EL (cell line): ENCODE measurements around the gene BPIFB3.
"Not testable (repeated sequence)": the region's sequence is repeated elsewhere in the genome, so short reads cannot be mapped to it uniquely, and the experiment has no call there.

Experiments used
- DNase-seq: peaks from one replicate; pipeline ENCODE4 v3.0.0-alpha.2; 2016

Gene BPIFB3

DNA sequence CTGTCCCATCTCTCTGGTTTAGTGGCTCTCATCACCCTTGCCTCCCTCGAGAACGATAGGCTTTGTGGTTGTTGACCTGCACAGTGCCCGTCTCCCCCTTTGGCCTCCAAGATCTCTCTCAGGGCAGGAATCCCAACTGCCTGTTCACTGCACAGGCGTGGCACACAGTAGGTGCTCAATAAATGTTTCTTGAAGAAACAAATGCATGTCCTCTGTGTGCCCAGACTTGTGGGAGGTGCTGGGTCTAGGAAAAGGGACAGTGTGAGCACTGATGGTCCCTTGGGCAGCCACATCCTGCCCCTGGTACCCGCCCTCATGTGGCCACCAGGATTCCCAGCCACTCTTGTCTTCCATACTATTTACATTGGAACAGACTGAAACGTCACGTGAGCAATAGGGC, 24.8 kb upstream of the BPIFB3 start:
- no peak for DNase-seq

DNA sequence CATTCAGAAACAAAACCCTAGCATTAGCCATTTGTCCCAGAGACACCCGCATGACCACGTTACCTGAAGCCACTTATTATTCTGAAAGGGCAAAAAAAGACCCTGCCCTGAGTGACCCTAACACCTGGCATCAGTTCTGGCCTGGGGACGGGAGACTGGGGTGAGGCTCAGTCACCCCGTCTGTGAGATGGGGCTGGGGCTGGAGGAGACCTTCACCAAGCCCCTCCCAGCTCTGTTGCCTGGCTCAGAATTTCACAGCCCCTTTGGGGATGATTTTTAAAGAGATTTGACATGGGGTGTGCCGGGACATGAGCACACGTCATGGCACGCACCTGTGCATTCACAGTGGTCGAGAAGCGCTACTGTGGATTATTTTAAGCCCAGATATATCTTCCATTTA, 23.6 kb upstream of the BPIFB3 start:
- no peak for DNase-seq

DNA sequence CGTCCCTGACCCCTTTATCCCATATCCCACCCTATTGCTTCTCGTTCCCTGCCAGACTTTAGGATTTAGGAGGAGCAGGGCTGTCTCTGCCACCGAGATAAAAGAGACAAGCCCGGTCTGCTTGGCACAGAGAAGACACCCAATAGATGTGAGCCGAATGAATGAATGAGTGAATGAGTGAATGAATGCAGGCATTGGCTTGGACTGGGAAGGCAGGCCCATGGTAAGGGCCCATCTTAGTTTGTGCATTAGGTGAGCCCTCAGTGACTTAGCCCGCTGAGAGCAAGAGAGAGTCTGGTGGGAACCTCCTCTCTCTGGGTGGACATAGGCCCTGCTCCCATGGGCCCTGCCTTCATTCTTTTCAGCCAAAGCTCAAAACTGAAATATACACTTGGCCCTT, 23.1 kb upstream of the BPIFB3 start:
- no peak for DNase-seq

DNA sequence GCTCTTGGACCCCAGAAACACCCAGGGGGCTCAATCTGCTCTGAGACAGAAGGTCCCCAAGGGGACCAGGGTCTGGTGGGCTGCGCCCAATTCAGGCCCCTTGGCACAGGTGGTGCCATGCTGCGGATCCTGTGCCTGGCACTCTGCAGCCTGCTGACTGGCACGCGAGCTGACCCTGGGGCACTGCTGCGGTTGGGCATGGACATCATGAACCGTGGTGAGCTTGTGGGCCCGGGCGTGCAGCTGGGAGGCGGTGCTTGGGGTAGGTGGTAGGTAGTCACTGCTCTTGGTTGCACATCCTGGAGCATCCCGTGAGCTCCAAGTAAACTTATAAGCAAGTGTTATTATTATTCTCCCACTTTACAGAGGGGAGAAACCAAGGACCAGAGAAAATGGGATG, 22.2 kb upstream of the BPIFB3 start, which contains the start of gene BPIFB6:
Gene BPIFB6 (plus strand): TSS at position 118 of the 400 bp plus-strand sequence. CDS start 0 bp downstream, at position 118.
- no peak for DNase-seq

DNA sequence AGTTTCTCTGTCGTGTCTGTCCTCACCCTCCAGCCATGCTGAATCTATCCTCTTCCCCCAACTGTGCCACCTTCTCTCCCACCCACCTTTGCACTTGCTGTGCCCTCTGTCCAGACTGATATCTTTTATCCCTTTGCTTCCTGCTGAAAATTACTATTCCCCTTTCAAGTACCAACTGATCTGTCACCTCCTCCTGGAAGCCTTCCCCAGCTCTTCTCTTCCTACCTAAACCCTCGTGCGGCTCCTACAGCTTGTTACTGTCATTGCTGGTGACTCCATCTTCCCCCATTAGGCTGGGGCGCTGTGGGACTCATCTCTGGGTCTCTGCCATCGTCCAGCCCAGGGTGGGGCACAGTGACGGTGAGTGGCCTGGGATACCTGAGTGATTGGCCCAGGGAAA, 21.1 kb upstream of the BPIFB3 start:
- DNase-seq: no peak

DNA sequence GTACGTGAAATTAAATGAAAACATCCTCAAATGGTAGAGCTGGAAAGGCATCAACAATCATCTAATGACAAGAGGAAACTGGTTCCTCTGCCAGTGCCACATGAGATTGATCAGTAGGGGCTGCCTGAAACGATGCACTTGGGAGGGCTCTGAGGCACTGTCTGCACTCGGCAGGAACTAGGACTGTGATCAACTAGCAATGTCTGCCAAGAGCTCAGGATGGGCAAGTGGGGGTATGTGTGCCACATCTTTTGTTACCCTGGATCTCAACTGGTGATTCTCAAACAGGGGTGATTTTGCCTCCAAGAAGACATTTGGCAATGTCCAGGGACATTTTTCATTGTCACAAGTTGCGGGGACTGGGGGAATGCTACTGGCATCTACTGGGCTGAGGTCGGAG, 20.3 kb upstream of the BPIFB3 start:
- DNase-seq: no peak

DNA sequence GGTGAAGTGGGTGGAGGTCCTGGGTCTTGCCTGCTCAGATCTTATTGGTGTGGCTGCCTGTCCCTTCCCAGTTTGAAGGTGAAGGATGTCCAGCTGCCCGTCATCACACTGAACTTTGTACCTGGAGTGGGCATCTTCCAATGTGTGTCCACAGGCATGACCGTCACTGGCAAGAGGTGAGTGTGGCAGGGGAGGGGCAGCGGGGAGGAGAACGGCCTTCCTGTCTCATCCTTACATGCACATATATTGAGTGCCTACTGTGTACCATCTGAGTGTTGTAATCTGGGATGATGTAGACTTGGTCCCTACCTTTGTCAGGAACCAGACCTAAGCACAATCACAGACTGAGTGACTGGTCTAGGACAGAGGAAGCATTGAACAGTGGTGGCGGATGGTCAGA, 19.6 kb upstream of the BPIFB3 start:
- DNase-seq: no peak

DNA sequence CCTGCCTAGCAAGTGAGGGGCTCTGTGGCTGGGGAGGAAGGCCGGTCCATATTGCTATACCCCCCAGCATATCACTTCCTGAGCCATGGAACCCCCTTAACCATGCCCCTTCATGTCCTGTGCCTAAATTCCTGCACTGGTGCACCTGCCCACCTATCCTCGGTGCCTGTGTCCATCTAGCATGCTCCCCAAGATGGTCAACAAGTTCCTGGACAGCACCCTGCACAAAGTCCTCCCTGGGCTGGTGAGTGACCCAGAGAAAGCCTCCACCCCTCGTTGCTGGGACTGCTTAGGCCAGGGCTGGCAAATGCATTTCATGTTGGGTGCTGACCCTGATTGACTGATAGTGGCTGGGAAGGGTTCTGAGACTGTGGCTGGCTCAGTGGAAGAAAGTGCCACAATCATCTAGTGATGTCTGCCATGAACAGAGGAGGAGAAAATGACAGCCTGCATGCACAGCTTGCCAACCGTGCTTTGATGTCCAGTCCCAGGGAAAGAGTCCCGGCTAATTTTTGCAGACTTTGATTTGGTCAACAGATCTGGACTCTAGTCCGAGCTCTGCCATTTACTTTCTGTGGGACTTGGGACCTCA, 18.7 kb upstream of the BPIFB3 start:
- no peak for DNase-seq

DNA sequence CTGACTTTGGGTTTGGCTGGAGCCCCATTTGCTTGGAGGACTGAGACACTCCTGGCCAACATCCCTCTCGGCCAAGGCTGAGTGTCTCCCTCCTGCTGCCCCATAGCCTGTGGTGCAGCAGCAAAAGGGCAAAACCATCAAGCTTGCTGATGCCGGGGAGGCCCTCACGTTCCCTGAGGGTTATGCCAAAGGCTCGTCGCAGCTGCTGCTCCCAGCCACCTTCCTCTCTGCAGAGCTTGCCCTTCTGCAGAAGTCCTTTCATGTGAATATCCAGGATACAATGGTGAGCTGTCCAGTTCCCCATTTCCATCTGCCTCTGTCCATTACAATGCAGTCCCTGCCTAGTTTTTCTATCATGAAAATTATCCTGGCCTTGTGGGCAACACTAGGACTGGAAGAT, 16.2 kb upstream of the BPIFB3 start:
- DNase-seq: no peak

DNA sequence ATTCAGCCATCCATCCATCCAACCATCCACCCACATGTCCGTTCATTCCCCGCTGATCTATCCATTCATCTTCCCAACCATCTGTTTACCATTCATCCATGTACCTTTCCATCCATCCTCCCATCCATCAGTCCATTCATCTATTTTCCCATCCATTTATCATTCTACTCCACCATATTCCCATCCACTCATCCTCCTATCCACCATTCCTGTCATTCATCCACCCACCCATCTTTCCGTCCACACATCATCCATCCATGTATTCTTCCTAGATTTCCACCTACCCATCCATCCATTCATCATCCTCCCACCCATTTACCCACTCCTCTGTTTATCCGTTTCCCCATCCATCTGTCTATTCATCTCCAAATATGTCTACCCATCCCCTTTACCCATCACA, 15.5 kb upstream of the BPIFB3 start:
- no peak for DNase-seq

DNA sequence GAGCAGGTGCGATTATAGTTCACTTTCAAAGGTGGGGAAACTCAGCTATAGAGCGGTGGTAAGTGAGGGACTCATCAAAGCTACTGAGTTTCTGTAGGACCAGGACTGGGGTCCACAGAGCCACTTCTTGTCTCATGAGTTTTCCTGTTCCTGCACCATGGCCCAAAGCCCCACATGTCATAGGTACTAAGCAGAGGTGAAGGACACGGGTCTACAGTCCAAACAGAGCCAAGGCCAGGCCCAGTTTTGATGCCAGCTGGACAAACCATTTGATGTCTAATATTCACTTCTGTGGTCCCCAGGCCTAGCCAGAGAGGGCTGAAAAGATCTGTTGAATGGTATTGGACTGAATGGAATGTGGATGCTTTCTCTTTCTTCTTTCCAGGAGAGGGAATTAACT, 11.3 kb upstream of the BPIFB3 start:
- DNase-seq: no peak

DNA sequence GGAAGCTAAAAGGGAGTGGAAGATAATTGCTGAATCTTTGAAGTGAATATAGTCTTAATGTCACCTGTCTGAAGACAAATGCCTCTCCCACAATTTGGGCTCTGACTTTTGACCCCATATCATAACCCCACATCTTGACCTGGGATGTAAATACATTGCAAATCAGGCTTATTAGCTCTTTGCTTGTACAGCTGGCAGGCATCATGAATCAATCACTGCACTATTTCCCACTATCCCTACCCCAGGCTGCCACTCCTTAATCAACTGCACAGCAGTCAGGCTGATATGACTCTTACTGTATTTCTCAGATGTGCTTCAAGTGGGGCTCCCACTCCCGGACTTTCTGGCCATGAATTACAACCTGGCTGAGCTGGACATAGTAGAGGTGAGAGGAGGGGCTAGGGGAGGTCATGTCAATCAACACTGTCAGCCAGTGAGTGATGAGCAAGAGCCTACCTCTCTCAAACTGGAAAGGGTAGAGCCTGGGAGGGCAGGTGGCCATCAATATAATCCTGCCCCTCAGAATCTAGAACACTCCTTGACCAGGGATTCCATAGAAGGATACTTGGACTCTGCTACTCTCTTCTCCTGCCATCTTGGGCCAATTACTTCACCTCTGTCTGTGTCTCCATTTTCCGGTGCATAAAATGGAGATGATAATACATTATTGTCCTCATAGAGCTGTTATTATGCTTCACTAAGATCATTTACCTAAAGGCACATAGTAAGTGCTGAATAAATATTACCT, 10.5 kb upstream of the BPIFB3 start:
- no peak for DNase-seq

DNA sequence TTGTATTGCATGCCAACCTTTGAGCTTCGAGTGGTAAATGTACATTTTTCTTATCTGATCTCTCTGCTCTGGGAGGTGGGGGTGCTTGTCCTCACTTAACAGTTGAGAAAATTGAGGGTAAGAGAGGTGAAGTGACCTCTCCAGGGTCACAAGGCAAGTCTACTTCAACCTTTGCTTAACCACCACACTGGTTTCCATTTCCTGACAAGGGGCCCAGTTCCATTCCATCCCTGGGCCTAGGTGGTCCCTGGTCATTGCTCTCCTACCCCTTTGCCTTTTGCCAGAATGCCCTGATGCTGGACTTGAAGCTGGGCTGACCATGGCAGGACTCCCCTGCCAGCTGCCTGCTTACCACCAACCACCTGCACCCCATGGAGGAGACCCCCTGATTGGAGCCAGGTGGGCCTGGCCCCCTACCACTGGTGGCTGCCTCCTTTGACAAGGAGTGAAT, 9.9 kb upstream of the BPIFB3 start:
- no peak for DNase-seq

DNA sequence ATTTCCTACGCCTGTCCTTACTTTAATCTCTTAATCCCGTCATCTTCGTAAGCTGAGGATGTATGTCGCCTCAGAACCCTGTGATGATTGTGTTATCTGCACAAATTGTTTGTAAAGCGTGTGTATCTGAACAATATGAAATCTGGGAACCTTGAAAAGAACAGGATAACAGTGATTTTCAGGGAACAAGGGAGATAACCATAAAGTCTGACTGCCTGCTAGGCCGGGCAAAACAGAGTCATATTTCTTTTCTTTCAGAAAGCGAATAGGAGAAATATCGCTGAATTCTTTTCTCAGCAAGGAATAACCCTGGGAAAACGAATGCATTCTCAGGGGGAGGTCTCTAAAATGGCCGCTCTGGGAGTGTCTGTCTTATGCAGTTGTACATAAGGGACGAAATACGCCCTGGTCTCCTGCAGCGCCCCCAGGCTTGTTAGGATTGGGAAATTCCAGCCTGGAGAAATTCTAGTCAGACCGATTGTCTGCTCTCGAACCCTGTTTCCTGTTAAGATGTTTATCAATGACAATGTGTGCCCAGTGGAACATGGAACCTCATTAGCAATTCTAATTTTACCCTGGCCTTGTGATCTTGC, 8.5 kb upstream of the BPIFB3 start:
- not testable (repeated sequence) for DNase-seq

DNA sequence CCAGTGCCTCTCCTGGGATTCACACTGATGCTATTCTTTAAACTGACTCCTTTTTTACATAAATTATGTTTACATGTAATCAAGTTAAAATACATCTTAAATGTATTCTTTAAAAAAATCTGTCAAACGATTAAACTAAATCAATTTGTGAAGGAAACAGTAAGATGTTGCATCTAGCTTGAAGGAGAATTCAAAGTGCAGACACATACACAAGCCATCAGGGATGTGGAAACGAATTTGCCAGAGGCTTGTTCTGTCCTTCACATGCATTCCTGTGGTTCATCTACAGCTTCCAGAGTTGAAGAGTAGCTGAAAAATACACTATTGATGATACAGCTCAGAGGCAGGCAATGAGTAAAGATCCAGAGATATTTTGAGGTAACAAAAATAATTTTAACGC, 7.3 kb upstream of the BPIFB3 start:
- no peak for DNase-seq

DNA sequence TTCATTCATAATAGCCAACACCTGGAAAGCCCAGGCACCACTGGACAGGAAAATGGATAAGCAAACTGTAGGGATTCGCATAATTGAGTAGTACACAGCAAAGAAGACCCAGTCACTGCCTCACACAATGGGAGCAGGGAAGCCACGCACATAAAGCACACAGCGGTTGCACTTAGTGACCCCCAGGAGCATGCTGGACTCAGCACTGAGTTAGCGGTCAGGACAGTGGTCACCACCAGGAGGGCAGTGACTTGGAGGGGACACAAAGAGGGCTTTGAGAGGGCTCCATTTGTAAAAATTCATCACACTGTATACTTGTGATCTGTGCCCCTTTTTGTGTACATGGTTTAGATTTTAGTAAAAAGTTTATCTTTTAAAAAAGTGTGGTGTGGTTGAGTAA, 2.4 kb upstream of the BPIFB3 start:
- DNase-seq: no peak

DNA sequence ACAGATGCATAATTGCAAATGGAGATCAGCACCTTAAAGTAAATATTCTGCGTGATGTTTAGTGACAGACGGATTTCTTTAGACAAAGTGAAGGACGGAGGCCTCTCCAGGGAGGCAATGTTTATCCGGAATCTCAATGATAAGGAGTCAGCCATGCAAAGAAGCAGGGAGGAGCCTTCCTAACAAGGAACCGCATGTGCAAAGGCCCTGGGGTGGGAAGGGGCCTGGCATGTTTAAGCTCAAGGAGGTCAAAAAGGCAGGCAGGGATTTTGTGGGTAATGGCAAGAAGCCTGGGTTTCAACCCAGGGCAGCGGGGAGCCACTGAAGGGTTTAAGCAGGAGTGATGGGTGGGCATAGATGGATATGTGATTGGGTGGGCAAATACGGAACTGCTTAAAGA, 678 bp downstream of the BPIFB3 start:
- DNase-seq: no peak

DNA sequence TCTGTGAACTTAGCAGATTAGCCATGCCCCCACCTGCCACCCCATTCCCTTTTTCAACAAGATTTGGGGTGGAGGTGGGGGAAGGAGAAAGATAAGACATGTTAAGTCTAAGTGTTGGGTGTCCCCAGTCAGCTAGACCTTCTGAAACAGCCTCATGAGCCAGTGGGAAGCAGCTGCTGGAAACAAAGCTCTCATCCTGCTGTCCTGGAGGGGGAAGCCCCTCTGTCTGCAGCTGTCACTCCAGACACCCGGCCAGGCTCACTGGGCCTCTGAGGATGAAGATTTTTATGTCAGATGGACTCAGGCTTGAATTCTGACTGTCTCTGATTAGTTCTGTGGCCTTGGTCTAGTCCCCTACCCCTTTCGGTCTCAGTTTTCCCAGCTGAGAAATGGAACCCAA, 1.1 kb downstream of the BPIFB3 start:
- no peak for DNase-seq

DNA sequence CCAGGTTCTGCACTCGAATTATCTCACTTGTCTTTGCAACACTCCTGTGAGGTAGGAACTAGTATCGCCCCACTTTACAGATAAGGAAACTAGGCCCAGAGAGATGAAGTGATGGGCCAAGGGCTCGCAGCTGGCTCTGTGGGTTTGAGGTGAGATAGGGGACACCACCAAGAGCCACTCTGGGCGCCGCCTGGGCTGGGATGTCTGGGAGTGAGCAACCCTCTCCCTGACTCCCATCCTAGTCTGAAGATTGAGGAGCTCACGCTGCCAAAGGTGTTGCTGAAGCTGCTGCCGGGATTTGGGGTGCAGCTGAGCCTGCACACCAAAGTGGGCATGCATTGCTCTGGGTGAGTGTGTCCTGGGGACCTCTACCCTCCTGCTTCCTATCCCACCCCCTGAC, 5.4 kb downstream of the BPIFB3 start:
- DNase-seq: no peak

DNA sequence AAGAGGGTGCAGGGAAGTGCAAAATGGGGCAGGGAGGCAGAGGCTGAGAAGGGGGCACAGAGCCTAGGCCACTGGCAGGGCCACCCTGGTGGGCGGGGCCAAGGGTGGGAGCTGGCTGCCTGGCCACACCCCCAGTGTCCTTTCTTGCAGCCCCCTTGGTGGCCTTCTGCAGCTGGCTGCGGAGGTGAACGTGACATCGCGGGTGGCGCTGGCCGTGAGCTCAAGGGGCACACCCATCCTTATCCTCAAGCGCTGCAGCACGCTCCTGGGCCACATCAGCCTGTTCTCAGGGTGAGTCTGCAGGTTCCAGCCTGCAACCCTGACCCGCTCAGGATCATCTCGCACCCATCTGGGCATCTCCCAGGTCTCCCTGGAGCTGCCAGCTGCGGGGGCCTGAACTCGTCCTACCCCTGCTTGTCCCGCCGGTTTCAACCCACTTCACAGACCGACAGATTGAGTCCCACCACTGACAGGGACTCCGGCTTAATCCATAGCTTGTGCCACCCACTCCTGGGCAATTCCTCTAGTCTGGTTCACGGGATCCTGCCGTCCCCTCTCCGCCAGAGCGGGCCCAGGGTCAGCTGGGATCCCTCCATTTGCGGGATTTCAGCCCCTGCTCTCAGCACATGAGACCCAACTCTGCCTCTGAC, 6.2 kb downstream of the BPIFB3 start:
- no peak for DNase-seq

DNA sequence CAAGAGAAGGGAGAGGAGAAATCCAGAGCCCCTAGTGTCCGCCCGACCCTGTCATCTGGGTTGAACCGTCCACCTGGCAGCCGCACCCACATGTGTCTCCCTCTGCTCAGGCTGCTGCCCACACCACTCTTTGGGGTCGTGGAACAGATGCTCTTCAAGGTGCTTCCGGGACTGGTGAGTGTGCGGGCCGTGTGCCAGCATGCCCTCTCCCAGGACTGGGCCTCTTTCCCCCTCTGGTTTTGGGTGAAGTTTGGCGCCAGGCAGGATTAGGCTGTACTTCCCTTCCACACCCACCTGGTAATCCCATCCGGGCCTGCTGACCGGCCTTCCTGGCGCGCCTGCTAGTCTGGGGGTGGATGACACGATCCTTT, 7.9 kb downstream of the BPIFB3 start:
- no peak for DNase-seq

DNA sequence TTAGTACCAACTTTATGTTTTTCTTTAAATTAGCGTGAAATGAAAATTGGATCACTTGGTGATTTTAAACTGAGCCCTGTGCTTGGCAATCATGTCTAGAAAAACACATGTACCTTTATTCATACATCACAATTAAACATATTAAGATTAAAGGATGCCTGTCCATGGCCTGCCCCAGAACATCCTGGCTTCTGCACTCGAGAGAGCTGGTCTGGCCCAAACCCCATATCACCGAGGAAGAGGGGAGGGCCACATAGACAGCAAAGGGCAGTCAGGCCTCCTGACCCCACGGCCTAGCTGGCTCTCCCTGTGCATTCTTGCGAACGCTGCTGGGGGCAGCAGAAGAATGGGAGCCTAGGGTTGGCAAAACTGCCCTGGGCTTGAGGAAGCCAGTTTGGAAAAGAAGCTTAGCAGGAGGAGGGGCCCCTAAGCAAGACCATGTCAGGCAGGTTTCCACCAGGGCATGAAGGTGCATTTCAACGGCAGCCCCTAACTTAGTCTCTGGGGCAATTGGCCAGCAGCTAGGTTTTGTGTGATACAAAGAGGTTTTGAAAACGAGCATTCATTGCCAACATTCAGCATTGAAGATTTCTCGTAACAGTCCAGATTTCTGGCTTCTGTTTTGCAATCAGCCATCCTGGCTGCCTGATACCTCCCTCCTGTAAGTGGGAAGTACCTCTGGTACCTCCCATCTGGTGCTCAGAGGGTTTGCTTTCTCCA, 8.6 kb downstream of the BPIFB3 start:
- no peak for DNase-seq

DNA sequence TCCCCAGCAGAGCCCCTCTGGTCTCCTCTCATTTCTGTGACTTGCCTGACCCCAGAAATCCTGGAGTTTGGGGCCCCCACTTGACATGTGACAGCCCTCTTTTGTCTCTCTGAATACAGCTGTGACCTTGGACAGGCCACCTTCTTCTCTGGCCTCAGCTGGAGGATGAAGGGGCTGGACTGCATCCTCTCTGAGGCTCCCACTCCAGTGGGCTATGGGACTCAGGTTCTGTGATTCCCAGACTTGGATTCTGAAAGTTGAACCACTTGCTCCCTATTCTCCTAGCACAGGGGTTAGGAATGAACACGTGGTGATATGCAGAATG, 9.1 kb downstream of the BPIFB3 start:
- no peak for DNase-seq

DNA sequence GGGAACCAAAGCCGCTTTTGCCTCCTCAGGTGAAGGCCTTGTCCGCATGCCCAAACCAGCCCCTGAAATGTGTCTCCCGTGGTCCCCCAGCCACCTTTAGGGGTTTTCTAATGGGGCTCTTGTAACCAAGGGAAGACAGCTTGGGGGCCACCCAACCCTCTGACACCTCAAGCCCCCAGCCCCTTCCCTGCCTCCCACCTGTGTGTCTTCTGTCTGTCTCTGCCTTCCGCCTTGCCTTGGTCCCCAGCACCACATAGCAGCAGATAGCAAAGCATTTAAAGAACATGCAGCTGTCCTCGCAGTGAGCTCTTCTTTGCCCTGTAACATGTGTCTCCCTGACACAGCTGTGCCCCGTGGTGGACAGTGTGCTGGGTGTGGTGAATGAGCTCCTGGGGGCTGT, 9.6 kb downstream of the BPIFB3 start:
- DNase-seq: no peak
